GM18861 (cell line): ENCODE results near the gene RCAN2.
"Not testable (repeated sequence)": the region's sequence is repeated elsewhere in the genome, so short reads cannot be mapped to it uniquely, and the experiment has no call there.

Experiments
- ATAC-seq: cut with Tn5 transposase; IDR thresholded peaks from one replicate; pipeline ENCODE4 v1.9.1; 2021; ENCODE audit not compliant: unreplicated experiment

RCAN2 gene

GRCh38 chr6:46340246-46340645, 151.0 kb downstream of the RCAN2 start:
- ATAC-seq, result no peak

DNA sequence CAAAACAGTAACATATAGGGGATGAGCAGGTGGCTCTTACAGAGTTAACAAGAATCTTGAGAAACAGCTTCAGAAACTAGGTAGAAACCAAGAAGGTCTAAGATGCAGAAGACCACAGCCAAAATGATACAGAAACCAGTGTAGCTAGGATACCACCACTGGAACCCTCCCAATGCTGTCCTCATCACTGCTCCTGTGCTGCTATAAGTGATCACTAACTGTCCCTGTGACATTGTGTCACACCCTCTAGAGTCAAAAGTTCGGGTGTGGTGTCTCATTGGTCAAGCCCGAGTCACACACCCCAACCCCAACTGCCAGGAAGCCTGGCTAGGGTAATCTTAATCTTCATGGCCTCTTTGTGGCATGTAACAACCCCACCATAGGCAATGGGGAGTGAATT, 153.1 kb downstream of the RCAN2 start:
- peak; percentile 76 for ATAC-seq

- no peak for ATAC-seq
These were observed 156.8 kb downstream of the RCAN2 start for GRCh38 chr6:46334442-46334841.

DNA sequence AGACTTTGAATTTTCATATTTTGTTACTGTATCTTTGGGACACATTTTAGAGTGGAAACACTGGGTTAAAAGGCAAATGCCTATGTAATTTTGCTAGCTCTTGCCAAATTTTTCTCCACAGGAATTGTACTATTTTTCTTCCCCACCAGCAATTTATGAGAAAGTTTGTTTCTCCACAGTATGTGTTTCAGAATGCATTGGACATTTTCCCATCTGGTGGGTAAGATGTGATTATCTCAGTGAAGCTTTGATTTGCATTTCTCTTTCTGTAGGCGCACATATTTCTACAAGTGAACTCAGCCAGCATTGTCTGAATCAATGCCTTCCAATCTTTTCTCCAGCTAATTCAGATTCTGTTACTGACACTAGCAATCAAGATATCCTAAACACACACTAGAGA, 157.8 kb downstream of the RCAN2 start:
- ATAC-seq, result no peak

GRCh38 chr6:46332448-46332847, 158.8 kb downstream of the RCAN2 start:
- not testable (repeated sequence) for ATAC-seq

GRCh38 chr6:46331461-46331860, 159.8 kb downstream of the RCAN2 start:
- ATAC-seq, result no peak

GRCh38 chr6:46329568-46329967, 161.7 kb downstream of the RCAN2 start:
- no peak for ATAC-seq

- ATAC-seq, result no peak
These were observed 163.5 kb downstream of the RCAN2 start for GRCh38 chr6:46327779-46328178.

DNA sequence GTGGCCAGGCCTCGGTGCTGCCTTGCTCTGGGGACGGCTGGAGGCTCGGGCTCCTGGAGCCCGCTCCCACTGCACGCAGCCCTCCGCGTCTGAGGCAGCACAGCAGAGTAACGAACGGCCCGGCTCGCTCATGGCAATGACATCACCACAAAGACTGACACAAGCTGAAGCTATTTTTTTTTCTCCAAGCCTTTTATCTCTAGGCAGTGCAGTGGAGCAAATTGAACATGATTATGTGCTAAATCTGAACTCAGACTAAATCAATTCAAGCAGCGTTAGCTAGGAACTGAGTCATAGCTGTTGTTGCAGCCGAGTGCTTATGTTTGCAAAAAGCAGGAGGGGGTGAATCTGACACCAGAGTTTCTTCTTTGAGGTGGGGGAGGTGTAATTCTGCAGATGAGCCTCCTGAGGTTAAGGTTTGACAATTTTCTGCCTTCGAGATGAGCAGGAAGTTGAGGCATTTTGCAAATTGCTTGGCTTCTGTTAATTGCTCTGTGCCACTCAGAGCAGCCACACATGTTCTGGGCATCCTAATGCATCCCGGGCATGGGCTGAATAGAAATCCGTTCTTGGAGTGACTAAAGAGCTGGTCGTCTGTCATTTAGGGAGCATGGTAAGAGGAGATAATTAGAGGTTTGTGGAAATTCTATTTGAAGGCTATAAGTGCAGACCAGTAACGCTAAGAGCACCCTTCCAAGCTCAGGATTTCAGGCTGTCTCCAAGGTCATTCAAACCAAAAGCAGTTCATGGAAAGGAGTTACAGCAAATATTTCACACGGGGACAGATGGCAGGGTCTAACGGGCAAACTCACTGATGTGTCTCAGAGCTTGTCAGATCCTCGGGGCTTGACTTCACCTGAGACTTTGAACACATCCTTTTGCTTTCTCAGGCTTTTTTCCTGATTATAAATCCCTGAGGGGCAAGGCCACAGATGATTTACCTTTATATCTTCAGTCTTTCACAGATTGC, 165.4 kb downstream of the RCAN2 start:
- ATAC-seq, result no peak

GRCh38 chr6:46324706-46325105, 166.5 kb downstream of the RCAN2 start:
- no peak for ATAC-seq

GRCh38 chr6:46323966-46324622, 167.2 kb downstream of the RCAN2 start:
- ATAC-seq, result no peak

- ATAC-seq, result no peak
These were observed 167.8 kb downstream of the RCAN2 start for GRCh38 chr6:46323312-46323965.

DNA sequence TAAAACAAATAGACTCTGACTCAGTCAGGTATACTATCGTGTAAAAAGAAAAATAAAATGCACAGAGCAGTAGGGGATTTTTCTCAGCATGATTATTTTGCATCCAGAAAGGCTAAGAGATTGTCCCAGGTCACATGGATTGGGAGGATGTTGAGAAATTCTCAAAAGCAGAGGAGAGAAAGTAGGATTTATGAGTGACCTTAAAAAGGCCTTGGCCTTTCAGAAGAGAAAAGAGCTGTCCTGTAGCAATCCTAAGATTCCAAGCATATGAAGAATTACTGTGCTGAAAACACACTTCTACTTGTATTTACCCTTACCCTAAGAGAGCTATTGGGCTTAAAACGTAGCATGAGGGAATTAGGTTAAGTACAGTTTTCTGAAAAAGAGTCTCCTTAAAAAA, 170.7 kb downstream of the RCAN2 start:
- ATAC-seq, result no peak

- no peak for ATAC-seq
These were observed 175.7 kb downstream of the RCAN2 start for GRCh38 chr6:46315589-46315988.

- ATAC-seq, result no peak
These were observed 178.6 kb downstream of the RCAN2 start for GRCh38 chr6:46312654-46313053.

GRCh38 chr6:46310196-46310595, 181.1 kb downstream of the RCAN2 start:
- no peak for ATAC-seq

DNA sequence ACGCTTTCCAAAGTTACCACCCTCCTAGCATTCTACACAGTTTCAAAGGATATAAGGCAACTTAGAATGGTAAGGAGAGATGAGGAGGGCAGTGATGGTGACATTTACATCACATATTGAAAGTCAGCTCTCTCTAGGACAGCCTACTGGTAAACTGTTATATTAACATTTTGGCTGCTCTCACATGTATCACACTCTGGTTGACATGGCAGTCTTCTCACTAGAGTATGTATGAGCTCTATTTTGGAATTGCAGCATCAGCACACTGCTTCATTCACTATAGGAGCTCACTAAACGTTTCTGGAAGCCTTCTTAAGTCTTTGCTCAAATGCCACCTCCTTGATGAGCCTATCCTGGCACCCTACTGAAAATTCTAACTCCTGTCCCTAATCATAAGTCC, 184.8 kb downstream of the RCAN2 start:
- ATAC-seq, result no peak

- no peak for ATAC-seq
These were observed 185.4 kb downstream of the RCAN2 start for GRCh38 chr6:46305833-46306232.

- ATAC-seq, result no peak
These were observed 186.0 kb downstream of the RCAN2 start for GRCh38 chr6:46305236-46305635.

DNA sequence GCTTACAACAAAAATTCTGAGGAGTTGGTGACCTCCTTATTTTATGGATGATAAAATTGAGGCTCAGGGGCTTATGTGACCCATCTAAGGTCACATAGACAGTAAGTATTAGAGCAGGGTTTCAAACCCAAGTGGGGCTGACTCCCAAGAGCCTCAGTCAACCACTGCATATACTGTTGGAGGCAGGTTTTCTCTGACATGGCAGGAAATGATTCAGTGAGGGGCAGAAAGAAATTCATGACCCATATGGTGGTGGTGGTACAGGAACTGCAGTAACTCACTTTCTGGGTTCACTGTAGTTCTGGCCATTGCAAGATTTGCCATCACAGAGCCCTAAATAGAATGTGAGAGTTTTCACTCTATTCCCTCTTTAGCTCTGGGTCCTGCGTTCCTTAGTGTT, 188.4 kb downstream of the RCAN2 start:
- ATAC-seq, result no peak

GRCh38 chr6:46302176-46302575, 189.1 kb downstream of the RCAN2 start:
- ATAC-seq, result no peak

DNA sequence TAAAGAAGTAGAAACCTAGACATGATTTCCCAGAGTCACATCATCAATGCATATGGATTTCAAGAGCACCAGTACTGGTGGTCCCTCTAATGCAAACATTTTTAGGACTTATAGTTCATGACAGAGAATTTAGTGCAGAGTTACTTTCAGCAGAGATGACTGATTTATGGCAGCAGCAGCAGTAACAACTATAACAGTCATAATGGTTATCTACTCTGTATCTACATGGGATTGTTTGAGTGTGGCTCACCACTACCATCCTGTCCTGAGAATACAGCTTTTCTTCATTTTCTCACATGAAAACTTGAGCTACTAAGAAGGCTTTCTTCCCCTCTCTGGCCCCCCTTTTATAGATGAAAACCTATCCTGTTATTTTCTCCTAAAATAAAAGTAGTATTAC, 192.0 kb downstream of the RCAN2 start:
- no peak for ATAC-seq
